ENCODE results near the gene PGM1.

Gene PGM1

DNA sequence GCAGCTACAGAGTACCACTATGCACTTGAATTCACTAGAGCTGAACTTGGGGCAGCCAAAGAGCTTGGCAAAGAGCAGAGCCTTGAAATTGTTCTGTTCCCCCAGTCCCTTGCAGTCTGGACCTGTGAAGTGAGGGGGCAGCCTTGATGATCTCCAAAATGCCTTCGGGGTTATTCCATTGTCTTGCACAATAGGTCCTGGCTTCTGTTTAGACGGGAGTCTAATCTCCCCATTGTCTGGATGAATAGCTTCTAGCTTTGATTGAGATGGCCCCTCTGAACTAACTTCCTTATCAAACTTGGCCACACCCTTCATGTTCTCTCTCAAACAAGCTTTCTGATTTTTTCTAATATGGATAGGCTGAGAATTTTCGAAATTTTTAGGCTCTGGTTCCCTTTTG lies 72.6 kb downstream of the PGM1 start:
- DNase-seq (ENCODE audit: low read depth in 3 of 3), result no peak

DNA sequence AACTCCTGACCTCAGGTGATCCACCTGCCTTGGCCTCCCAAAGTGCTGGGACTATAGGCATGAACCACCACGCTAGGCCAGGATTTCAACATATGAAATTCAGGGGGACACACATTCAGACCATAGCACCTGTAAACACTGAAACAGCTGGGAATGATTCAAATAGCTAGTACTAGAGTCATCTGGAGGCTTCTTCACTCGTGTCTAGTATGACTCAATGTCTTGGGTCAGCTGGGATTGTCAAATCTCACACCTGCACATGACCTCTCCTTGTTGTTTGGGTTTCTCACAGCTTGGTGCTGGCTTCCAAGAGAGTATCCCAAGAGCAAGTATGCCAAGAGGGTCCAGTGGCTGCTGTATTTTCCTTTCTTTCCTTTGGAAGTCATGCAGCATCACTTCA lies 75.1 kb downstream of the PGM1 start:
- DNase-seq (ENCODE audit: low read depth in 3 of 3), result no peak

DNA sequence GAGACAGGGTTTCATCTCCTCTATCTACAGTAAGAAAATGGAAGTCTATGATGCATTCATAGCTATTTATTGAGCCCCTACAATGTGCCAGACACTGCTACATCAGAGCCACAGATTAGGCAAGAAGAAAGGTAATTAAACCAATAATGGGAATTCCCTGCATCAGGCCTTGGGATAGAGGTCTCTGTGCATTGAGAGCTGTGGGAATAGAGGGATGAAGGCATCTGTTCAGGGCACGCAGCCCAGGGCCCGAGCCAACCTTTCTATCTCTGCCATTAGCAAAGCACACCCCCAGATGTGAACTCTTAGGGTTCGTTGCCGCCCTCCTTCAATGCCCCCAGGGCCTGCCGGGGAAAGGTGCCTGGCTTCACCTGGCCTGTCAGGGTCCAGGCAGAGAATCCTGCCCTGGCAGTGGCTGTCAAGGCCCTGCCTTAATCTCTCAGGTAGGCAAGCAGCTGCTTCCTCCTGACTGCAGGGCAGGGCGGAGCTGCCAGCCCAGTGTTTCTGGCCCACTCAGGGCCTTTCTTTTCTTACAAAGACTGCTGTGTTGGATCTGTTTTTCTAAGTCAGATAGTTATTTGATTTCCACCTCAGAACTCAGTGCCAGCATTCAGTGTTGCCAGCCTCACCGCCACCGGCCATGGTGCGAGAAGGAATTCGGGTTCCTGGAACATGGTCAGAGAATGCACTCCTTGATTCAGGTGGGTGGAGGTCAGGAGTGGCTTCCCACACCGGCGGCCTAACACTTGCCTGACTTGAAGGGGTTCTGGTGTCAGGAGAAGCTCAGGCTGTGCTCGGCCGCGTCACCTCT lies 76.1 kb downstream of the PGM1 start:
- no peak for DNase-seq (ENCODE audit: low read depth in 3 of 3)

DNA sequence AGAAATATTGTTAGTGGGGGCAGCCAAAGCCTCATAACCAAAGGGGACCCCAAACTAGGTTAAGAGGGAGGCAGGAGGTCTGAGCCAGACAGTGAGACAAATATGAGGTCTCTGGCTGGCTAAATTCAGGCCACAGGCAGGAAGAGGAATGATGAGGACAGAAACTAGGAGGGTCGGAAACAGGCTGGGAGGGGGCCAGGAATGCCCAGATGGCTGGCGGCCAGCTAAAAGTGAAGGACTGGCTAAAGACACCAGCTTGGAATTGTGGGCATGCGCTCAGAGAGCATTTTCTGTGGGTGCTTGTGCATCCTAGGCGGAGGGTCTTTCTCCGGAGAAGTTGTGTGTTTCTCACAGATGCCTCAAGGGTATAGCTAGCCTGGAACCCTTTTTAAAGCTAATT lies 77.0 kb downstream of the PGM1 start:
- DNase-seq (ENCODE audit: low read depth in 3 of 3), result no peak

DNA sequence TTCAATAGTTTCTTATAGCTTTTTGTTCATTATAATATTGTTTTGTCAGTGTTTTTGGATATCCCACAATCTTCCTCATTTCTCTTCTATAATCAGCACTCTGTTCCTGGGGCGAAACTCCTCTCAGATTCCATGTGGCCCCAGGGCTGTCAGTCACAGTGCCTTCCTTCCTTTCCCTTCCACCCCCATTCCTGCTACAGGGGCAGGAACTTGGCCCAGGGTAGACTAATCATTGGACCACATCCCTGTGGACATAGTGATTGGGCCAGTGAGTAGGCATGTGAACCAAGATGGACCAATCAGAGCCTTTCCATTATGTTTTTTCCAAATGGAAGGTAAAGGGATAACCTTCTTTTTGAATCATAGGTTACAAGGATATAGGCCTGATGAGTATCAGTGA lies 78.3 kb downstream of the PGM1 start:
- no peak for DNase-seq (ENCODE audit: low read depth in 3 of 3)

DNA sequence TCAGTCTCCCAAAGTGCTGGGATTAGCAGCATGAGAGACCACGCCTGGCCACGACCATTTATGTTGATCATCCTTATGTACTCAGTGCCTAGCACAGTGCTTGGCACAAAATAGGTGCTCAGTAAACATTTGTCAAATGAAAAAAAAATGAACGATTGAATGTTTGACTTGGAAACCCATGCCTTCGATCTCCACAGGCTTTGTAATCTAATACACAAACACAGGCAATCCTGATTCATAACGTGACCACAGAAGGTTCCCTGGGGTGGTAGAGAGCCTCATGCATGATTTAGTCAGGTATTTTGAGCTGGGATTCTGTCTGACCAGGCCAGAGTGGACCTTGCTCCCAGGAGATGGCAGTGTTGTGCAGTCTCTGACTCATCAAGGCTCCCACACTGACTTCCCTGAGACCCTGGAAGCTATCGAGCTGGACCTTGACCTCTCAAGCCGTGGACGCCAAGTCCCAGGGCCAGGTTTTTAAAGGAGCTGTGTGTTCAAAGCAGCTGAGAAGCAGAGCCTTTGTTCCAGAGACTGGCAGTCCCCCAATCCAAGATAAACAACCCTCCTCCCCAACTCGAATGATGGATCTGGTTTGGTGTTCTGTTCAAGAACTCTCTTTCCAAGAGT lies 81.1 kb downstream of the PGM1 start:
- DNase-seq (ENCODE audit: low read depth in 3 of 3), result no peak

DNA sequence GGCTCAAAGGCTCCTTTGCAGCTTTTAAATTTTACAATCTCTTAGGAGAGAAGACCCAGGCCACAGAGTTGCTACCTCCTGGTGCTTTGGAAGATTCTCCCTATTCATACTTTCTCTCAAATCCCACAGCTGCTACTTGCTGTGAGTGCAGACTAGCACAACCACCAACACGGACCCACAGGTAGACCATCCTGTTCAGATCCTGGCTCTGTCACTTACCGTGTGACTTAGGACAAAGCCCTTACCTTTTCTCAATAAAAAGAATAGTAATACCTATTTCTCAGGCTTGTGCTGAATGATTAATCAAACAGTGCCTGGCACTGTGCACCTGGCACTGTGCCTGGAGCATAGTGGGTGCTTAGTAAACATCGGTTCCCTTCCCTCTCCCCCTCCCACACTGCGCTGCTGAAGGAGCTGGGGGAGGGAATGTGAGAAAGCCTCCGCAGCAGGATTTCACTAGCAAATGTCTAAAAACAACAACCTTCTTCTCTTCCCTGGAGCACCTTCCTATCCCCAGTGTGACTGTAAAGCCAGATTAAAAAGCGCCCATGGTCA lies 81.7 kb downstream of the PGM1 start:
- DNase-seq (ENCODE audit: low read depth in 3 of 3), result no peak

DNA sequence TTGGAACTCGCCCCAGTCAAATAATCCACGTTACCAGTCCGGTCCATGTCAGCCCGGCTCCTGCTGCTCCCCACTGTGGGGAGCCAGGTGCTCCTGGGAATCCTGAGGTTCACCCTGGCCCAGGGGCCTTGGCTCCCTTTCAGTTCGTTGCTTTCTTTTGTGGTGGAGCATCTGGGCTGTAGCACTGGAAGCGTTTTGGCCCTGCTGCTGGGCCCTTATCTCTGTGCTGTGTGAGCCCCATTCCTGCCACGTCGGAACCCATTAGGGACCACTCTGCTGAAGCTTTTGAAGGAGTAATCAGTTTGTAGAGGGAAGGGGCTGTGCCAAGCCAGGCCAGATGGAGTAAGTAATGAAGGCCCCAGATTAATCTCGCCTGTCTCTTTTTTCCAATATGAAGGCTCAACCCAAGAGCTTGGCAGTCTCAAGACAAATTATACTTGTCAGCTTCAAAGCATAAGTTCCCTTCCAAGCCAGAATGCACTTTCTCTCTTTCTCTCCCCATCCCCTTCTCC lies 82.3 kb downstream of the PGM1 start:
- DNase-seq (ENCODE audit: low read depth in 3 of 3), result no peak

DNA sequence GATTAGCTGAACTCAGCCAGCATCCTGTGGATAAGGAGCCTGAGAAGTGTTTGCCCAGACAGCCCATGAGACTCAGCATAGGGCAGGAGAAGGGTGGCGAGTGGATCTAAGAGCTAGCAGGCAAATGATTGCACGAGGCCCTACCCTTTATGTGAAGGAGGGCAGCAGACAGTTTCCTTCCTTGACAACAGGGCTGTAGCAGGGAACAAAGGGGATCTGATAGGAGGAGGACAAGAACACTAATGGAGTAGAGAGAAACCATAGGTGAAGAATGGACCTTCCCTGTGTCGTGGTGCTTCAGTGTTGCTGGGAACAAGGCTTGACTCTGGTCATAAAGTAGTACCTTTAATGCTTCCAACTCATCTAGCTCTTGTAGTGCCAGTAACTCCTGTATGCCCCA lies 84.3 kb downstream of the PGM1 start:
- no peak for DNase-seq (ENCODE audit: low read depth in 3 of 3)

DNA sequence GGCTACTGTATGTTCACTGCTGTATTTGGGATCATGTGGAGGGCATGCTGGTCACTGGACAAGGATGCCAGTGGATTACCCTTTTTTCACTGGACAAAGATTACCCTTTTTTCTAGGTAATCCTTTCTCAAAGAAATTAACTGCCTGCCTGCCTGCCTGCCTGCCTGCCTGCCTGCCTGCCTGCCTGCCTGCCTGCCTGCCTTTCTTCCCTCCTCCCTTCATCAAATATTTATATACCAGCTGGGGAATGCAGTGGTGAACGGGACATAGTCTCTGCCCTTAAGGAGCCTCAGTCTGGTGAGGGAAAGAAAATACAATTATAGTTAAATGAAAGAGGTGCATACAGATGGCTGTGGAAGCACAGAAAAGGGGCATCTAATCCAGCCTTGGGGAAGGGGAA lies 85.0 kb downstream of the PGM1 start:
- DNase-seq (ENCODE audit: low read depth in 3 of 3), result no peak

DNA sequence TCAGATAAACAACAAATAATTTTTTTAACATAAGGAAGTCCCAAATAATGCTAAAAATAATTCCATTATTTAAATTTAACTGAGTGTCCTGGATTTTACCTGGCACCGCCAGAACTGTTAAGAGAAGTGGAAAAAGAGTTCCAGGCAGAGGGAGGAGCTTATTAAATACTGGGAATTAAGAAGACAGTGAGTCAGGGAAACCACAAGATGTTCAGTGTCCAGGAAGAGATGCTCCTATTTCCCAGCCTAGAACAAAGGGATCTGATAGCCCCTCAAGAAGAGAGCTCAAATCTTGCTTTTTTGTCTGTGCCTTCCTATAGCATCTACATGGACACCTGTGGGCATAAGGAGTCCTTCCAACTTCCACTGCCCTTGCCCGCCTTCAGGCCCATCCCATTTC lies 85.9 kb downstream of the PGM1 start:
- DNase-seq (ENCODE audit: low read depth in 3 of 3), result no peak

DNA sequence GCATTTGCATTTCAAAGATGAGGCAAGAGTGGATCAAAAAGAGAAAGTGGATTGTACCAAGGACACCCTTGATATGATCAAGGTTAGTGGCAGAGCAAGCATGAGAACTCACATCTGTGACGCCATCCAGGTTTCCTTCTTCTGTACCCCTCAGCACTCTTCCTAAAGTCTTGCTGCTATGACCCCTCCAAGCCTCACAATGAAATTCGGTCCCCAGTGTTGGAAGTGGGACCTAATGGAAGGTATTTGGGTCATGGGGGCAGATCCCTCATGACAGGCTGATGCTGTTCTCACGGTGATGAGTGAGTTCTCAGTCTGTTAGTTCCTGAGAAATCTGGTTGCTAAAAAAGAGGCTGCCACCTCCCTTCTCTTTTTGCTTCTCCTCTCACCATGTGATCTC lies 86.4 kb downstream of the PGM1 start:
- DNase-seq (ENCODE audit: low read depth in 3 of 3), result no peak

DNA sequence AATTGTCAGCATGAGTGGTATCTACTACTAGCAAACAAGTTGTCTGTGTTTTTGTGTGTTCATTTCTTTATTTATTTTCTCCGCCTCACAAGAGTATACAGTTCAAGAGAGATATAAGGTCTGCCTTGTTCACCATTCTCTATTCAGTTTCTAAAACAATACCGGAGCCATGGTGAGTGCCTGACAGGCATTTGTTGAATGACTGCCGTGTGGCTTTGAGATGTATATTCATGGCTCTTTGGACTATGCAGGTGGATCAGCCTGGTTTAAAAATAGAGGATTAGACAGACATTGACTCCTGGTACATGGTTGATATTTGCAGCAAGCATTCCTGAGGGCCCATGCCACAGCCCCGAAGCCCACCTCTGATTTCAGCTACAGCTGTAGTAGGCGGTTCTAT lies 89.7 kb downstream of the PGM1 start:
- no peak for DNase-seq (ENCODE audit: low read depth in 3 of 3)

DNA sequence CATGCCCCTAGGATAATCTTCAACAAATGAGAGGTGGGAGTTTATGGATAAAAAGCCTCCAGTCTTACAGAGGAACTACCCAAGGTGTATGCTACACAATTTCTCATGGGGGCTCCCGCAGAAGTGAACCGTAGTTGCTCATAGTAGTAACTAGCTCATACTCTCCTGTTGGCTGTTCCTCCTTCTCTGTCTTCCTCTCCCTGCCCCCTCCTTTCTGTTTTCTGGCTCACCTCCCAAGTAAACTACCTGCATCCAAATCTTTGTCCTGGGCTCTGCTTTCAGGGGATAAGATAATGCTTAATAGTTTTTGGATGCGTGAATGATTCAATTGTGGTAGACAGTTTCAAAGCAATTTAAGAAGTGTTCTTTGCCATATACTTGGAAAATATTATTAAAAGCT lies 90.5 kb downstream of the PGM1 start:
- DNase-seq (ENCODE audit: low read depth in 3 of 3), result no peak

DNA sequence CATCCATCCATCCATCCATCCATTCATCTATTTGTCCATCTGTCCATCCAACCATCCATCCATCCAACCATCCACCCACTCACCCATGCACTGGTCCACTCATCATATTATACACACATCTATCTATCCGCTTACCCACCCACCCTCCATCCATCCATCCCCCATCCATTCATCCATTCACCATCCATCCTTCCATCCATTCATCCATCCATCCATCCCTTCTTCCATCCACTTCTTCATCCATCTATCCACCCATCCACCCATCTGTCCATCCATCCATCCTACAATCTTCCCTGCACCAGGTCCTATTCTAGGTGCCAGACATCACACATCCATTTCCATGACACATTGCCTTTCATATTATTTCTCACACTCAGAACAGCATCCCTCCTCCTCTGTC lies 93.5 kb downstream of the PGM1 start:
- no peak for DNase-seq (ENCODE audit: low read depth in 3 of 3)

DNA sequence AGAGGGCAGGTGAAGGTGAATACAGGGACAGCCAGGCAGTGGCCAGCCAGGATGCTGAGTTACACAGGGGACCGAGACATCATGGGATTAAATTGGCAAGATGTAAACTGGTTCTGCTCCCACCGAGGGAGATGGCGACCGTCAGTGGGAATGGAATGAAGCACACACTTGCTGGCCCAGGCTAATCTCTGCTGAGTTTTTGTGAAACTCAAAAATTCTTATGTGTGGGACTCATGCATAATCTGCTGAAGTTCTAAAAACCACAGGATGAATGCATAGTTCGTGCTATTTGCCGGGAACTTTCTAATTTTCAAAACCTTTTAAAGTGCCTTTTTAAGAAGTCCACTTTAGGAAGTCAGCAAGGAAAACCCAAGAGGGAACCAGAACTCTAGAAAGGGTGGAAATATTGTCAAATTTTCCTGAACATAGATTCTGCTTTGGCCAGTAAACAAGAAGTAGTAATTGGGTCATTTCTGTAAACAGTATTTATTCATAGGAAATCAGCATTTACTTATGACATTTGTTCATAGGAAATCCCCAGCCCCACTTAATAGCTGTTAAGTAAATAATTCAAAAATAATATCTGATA lies 95.2 kb downstream of the PGM1 start:
- DNase-seq (ENCODE audit: low read depth in 3 of 3), result no peak

DNA sequence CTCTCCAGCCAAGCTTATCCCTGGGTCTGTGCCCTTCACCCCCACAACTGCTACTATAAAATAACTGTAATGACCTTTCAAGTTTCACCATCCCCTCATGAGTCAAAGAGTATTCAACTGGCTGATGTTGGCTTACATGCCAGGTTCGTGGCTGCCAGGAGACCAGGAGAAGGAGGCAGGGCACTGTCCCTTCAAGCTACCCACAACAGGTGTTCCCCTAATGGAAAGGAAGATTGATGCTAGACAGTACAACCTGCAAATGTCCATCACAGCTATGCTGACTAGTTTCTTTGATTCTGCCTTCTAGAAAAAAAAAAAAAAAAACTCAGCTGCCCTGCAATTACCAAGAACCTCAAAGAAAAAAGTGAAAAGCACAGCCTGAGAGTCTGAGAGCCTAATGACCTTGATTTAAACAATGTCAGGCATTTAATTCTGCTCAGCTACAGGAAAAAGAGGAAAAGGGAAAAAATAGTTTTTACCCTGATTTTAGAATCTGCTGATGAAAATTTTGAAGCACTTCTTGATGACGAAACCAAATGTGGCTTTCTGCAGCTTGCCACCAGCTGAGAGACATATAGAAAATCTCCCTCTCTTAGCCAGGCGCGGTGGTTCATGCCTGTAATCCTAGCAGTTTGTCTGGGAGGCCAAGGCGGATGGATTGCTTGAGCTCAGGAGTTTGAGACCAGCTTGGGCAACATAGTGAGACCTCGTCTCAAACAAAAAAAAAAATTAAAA lies 97.9 kb downstream of the PGM1 start:
- no peak for DNase-seq (ENCODE audit: low read depth in 3 of 3)

DNA sequence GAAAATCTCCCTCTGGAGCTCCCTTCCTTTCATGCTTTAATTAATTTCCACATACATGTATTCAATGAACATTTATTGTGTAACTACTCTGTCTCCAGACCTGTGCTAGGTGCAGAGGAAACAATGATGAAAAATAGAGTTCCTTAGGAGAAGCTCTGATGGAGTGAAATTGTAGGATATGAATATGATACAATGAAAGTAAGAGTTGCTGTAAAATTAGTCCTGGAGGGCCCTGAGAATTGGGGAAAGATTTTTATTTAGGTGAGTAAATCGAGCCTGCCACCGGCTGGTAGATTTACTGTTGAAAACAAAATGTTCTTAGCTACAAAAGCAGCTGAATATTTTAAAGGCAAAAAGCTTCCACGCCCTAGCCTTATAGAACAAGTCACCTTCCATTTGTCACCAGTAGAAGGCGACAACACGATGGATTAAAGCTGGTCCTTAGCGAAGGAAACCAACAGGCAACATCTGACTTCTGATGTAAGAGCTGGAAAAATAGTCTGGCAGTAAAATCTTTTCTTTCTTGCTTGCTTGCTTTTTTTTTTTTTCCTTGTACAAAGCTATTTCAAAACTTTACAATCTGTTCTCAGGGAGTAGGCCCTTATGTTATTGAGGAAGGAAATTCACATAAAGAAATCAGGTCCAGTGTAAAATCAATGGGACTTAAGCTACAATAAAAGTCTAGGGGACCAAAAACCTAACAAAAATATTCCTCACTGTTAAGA lies 98.7 kb downstream of the PGM1 start:
- no peak for DNase-seq (ENCODE audit: low read depth in 3 of 3)

DNA sequence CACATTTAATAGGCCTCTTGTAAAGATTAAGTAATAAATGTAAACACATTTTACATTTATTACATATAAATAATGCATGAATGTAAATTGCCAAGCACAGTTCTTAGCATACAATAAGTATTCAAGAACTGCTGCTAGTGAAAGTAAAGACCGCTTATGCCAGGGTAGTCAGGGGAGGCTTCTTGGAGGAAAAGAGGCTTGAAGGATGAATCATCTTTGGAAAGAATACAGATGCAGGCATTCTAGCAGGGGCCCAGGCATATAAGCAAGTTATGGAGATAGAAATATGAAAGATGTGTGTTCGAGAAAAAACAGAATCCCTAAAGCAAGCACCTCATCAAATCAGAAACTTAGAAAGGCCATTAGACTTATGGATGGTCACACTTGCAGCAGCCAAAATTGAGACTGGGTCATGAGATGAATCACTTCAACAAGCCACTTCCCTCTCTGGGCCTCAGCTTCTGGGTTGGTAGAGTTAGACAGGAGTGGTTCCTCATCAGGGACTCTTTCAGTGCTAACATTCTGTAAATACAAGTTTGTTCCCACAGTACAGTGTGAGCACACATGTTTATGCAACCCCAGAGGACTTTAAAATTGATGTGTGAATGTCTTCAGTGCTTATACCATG lies 100.8 kb downstream of the PGM1 start:
- no peak for DNase-seq (ENCODE audit: low read depth in 3 of 3)

DNA sequence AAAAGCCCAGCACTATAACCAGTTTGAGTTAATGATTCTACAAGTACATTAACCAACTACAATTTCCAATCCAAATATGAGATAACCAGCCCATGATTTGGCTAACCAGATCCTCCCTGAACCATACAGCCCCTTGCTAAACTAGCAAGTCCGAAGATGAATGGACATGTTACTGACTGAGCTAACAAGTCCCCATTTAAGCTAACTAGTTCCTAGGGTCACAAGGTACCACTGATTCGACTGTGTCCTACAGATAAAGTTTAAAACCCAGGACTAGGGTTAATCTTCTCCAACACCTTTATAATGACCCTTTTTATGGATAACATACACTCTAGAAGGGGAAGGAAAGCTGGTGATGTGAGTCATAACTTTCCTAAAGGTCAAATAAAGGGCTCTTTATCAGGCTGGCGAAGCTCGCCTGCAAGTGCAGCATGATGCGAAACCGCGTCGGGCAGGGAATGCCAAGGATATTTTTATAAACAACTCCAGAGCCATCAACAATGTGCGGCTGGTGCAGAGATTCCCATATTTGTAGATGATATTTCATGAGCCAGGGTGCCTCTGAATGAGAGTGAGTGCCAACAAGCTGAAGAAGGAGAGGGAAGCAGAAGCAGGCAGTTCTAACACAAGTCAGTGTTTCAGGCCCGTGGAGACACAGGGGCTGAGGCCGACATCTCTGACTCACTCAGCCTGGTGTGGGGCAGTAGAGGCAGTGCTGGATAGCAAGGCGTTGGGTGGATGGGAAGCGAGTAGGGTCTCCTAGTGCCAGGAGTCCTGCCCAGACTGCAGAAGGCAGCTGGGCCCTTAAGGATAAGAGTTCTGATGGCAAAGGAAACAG lies 105.0 kb downstream of the PGM1 start:
- no peak for DNase-seq (ENCODE audit: low read depth in 3 of 3)
